ENCODE data around the gene SRGAP3.

The SRGAP3 gene

DNA sequence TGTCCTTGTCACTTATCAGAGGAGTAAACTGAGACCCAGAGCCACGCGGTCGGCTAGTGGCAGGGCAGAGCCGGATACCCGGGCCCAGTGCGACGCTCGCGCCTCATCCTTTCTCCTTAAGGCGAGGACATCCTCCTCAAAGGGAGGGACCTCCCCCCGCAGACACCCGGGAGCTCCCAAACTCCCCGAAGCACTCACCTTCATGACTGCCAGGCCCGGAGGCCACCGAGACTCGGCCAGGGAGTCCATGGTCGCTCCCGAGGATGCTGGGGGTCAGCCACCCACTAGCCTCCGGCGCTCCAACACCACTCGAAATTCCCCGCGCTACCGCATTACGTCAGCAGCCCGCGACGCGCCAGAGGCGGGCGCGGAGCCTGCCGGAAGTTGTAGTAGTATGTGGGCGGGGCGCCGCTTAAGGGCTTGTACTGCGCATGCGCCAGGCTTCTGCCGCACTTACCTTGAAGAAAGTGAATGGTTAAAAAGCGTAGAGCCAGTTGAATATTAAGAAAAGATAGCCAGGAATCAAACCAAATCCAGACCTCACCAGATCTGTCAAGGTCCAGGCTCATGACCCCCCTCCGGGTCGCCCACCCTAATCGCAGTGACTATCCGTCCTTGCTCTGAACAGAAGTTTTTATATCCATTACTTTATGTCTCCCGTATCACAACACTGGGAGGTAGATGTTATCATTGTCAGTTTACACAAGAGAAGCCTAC is 286.2 kb downstream of the SRGAP3 start, which contains the start of gene RAD18 (continued):
- TF ChIP-seq ZNF266 (tag by site-specific recombination; IDR thresholded peaks at IDR 0.05; ENCODE audit: low read depth) (no peak), ZBTB10 (tag by site-specific recombination; IDR thresholded peaks at IDR 0.05) (no peak; the same call in 1 of the 2 replicates), ZNF416 (tag by site-specific recombination; IDR thresholded peaks at IDR 0.05) (no peak), SP7 (tag by site-specific recombination; IDR thresholded peaks at IDR 0.05) (peak; percentile 69), ZNF548 (tag by site-specific recombination; IDR thresholded peaks at IDR 0.05) (no peak), ZNF76 (tag by site-specific recombination; IDR thresholded peaks at IDR 0.05; ENCODE audit: borderline replicate concordance, low read depth) (peak; percentile 92), ZNF529 (tag by site-specific recombination; IDR thresholded peaks at IDR 0.05; ENCODE audit: insufficient replicate concordance) (no peak), ZNF792 (tag by site-specific recombination; IDR thresholded peaks at IDR 0.05) (no peak), ZNF664 (tag by site-specific recombination; IDR thresholded peaks at IDR 0.05) (no peak), ZBTB7A (tag by site-specific recombination; IDR thresholded peaks at IDR 0.05; ENCODE audit: low read depth) (0 out of 2 replicates have a peak, but pooled peaks have one; percentile 40), ZNF155 (tag by site-specific recombination; IDR thresholded peaks at IDR 0.05) (no peak), ZNF16 (tag by site-specific recombination; IDR thresholded peaks at IDR 0.05; ENCODE audit: low read depth) (no peak), GLIS1 (tag by site-specific recombination; IDR thresholded peaks at IDR 0.05) (peak; percentile 85), ZNF184 (tag by site-specific recombination; IDR thresholded peaks at IDR 0.05) (no peak), KLF9 (tag by site-specific recombination; IDR thresholded peaks at IDR 0.05; ENCODE audit: low read depth) (peak; percentile 76; the same call in 1 of the 2 replicates), SALL2 (tag by site-specific recombination; IDR thresholded peaks at IDR 0.05; ENCODE audit: borderline replicate concordance) (no peak), ZNF350 (tag by site-specific recombination; IDR thresholded peaks at IDR 0.05) (no peak), WT1 (tag by site-specific recombination; IDR thresholded peaks at IDR 0.05) (peak; percentile 60; the same call in 1 of the 2 replicates), ZNF843 (tag by site-specific recombination; IDR thresholded peaks at IDR 0.05) (0 out of 2 replicates have a peak, but pooled peaks have one; percentile 38), ZSCAN23 (tag by site-specific recombination; IDR thresholded peaks at IDR 0.05) (0 out of 2 replicates have a peak, but pooled peaks have one; percentile 51), IKZF3 (tag by site-specific recombination; IDR thresholded peaks at IDR 0.05) (0 out of 2 replicates have a peak, but pooled peaks have one; percentile 33), ZNF670 (tag by site-specific recombination; IDR thresholded peaks at IDR 0.05; ENCODE audit: low read depth) (no peak), TCF7L2 (IDR thresholded peaks at IDR 0.05; ENCODE audit: borderline replicate concordance, low read depth, low read length) (no peak), ZNF704 (tag by site-specific recombination; IDR thresholded peaks at IDR 0.05) (no peak), ZNF274 (IDR thresholded peaks at IDR 0.05; ENCODE audit: low read length) (no peak), ZNF274 (tag by site-specific recombination; IDR thresholded peaks at IDR 0.05; ENCODE audit: borderline replicate concordance) (no peak), AEBP2 (tag by site-specific recombination; IDR thresholded peaks at IDR 0.05; ENCODE audit: borderline replicate concordance) (no peak), PRDM1 (tag by site-specific recombination; IDR thresholded peaks at IDR 0.05) (no peak), ZNF677 (tag by site-specific recombination; IDR thresholded peaks at IDR 0.05) (no peak), ZNF658 (tag by site-specific recombination; IDR thresholded peaks at IDR 0.05) (no peak), GLI2 (tag by site-specific recombination; IDR thresholded peaks at IDR 0.05; ENCODE audit: borderline replicate concordance, low read depth) (no peak), ZFHX2 (tag by site-specific recombination; conservative IDR thresholded peaks at IDR 0.05) (peak; percentile 86)
- TF ChIP-seq, protein P1, sequence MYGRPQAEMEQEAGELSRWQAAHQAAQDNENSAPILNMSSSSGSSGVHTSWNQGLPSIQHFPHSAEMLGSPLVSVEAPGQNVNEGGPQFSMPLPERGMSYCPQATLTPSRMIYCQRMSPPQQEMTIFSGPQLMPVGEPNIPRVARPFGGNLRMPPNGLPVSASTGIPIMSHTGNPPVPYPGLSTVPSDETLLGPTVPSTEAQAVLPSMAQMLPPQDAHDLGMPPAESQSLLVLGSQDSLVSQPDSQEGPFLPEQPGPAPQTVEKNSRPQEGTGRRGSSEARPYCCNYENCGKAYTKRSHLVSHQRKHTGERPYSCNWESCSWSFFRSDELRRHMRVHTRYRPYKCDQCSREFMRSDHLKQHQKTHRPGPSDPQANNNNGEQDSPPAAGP (tag by site-specific recombination; IDR thresholded peaks at IDR 0.05): peak; percentile 83
- TF ChIP-seq, protein P2, sequence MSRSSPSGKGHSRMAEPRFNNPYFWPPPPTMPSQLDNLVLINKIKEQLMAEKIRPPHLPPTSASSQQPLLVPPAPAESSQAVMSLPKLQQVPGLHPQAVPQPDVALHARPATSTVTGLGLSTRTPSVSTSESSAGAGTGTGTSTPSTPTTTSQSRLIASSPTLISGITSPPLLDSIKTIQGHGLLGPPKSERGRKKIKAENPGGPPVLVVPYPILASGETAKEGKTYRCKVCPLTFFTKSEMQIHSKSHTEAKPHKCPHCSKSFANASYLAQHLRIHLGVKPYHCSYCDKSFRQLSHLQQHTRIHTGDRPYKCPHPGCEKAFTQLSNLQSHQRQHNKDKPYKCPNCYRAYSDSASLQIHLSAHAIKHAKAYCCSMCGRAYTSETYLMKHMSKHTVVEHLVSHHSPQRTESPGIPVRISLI (tag by site-specific recombination; IDR thresholded peaks at IDR 0.05): no peak
